Pancreas (tissue), 10 donors: ENCODE data around the gene NRCAM. TPM values are rescaled to one million over a fixed set of nuclear protein-coding genes. Genes with fewer than 3 reads are reported as not detected.
"Not testable (repeated sequence)": the region's sequence is repeated elsewhere in the genome, so short reads cannot be mapped to it uniquely, and the experiment has no call there.

Experiments
- ATAC-seq, 4 donors: fragments of 200-7000 bp; cut with Tn5 transposase; one replicate each; pipeline versions ENCODE4 v1.8.0 to v1.9.1; 2020; ENCODE audit warnings: mild to moderate bottlenecking in 4 of 4, moderate library complexity in 4 of 4
- DNase-seq, 6 donors: peaks; one replicate each; pipeline ENCODE4 v3.0.0-alpha.2; 2020
- FAIRE-seq: peaks from 2 replicates; lab custom pipeline; 2012; peaks lifted over from hg19 to GRCh38; lab: Jason Lieb, UNC
- H3K27ac ChIP-seq, 4 donors: fragments of 200-600 bp; sonication (generic); 1 replicate in 3 of 4; 2 replicates in 1 of 4; pipeline versions ENCODE4 v1.5.0 to v1.8.0; 2020
- H3K27me3 ChIP-seq, 4 donors: fragments of 200-600 bp; one replicate each; pipeline ENCODE4 v1.8.0; 2021
- H3K36me3 ChIP-seq, 3 donors: fragments of 200-600 bp; sonication (generic) in 1 of 3; one replicate each; pipeline versions ENCODE4 v1.5.0 to v1.8.0; 2020 to 2021
- H3K4me1 ChIP-seq, 3 donors: fragments of 200-600 bp; one replicate each; pipeline ENCODE4 v1.8.0; 2021
- H3K4me3 ChIP-seq, 4 donors: fragments of 200-600 bp; sonication (generic) in 2 of 4; one replicate each; pipeline versions ENCODE4 v1.5.0 to v1.8.0; 2020 to 2021
- H3K9me3 ChIP-seq, 4 donors: fragments of 200-600 bp; one replicate each; pipeline ENCODE4 v1.8.0; 2021
- WGBS, 2 donors: extraction: QIAGEN DNeasy Blood & Tissue Kit; methylation state at CpG; one replicate each; pipeline ENCODE4 v1.1.7; 2013; 5-methylcytosine and 5-hydroxymethylcytosine counted together
- intact Hi-C, 3 donors: fragments of 100-400 bp; cut with DNase I; formaldehyde crosslinking; loops; one replicate each; pipeline versions ENCODE4 v1.11.1 to v1.14.2; 2022
- polyA plus RNA-seq, 2 donors: library from polyadenylated mRNA; stranded (reverse); fragments of 200-250 nt; gene quantifications; one replicate each; pipeline ENCODE4 v1.2.3, GENCODE V29; 2013
- total RNA-seq, 6 donors: library from RNA; stranded (reverse); fragmentation: NEBNext Ultra II Directional in 4 of 6; extraction: Animal tissue kit (Norgen Biotek cat#: 25700) in 4 of 6; gene quantifications; one replicate each; pipeline versions ENCODE4 v1.2.1 to v1.2.4, GENCODE V29; 2021 to 2023
- TF ChIP-seq, protein P1 (sequence below), 4 donors: fragments of 200-600 bp; sonication (generic) in 3 of 4; IDR thresholded peaks; one replicate each; pipeline versions ENCODE4 v1.5.0 to v1.8.0; 2021; ENCODE audit warnings: antibody characterized with exemption in 4 of 4
- donor health status: healthy with polysubstance abuse.
- donor health status: DM: no; HTN: no; CAD: no; lungs with moderate emphysema.
- donor health status: DM: no; HTN: no; CAD: no.
- donor health status: control.
- donor health status: control.
- donor health status: Bipolar disorder and iron deficiency.
- donor health status: DM: yes; HTN: yes; CAD: no.
- donor health status: DM: no; HTN: no; CAD: no.
- donor health status: DM: no; HTN: no; CAD: no.
- donor health status: DM: yes; HTN: yes; CAD: no.

NRCAM gene
- total and polyA plus RNA-seq, 8 donors, result 14.1 to 53.6 (median 40.4) TPM

DNA sequence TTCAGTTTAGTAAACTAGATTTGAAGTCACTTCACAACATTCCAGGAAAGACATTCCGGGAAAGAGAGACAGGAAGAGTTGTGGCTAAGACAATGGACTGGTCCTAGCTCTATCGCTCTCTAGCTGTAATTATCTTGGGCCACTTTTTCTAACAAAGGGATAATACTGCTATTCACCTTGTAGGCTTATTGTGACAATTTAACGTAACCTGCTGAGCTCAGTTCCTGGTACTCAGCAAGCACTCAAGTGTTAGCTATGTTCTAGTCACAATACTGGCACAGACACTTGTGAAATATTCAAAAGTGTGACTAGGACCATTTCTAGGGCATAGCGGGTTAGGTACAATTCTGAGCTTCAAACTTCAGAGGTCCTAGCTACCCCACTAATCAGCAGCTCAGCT lies 12.0 kb upstream of the NRCAM start:
- Histone ChIP-seq H3K36me3 (no peaks in the 10 kb centered on the region), H3K4me3 (no peak overlapping the region), H3K27me3 (no peaks in the 10 kb centered on the region), H3K9me3 (no peaks in the 10 kb centered on the region), H3K4me1 (no peaks in the 10 kb centered on the region), H3K27ac (no peak overlapping the region)
- ATAC-seq (no peak), FAIRE-seq (no peak), DNase-seq (no peak)
- WGBS, 2 donors, result 75 to 86% methylated on average over 4 of the region's 4 CpGs
- intact Hi-C loops, result no loop called here
- TF ChIP-seq, protein P1, sequence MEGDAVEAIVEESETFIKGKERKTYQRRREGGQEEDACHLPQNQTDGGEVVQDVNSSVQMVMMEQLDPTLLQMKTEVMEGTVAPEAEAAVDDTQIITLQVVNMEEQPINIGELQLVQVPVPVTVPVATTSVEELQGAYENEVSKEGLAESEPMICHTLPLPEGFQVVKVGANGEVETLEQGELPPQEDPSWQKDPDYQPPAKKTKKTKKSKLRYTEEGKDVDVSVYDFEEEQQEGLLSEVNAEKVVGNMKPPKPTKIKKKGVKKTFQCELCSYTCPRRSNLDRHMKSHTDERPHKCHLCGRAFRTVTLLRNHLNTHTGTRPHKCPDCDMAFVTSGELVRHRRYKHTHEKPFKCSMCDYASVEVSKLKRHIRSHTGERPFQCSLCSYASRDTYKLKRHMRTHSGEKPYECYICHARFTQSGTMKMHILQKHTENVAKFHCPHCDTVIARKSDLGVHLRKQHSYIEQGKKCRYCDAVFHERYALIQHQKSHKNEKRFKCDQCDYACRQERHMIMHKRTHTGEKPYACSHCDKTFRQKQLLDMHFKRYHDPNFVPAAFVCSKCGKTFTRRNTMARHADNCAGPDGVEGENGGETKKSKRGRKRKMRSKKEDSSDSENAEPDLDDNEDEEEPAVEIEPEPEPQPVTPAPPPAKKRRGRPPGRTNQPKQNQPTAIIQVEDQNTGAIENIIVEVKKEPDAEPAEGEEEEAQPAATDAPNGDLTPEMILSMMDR (IDR thresholded peaks at IDR 0.05), result no peak

DNA sequence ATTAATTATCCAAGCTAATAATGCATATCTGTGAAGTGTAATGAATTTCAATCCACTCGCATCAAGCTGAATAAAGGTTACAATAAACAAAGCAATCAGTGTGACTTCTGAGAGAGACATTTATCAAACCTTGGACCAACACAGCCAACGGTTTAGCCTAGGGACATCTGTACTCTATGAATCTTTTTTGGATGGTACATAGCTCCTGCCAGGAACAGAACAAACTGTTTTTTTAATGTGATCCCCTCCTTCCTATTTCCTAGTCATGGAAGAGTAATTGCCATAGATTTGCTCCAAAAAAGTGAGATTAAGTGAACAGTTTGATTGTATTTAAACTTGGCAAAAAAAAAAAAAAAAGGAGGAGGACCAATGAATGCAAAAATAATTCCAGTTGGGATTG lies 11.2 kb upstream of the NRCAM start:
- intact Hi-C loops, result no loop called here
- H3K27ac ChIP-seq, result no peak overlapping the region
- H3K9me3 ChIP-seq, result no peaks in the 10 kb centered on the region
- TF ChIP-seq, protein P1 (IDR thresholded peaks at IDR 0.05), result no peak
- H3K4me1 ChIP-seq, result no peaks in the 10 kb centered on the region
- H3K4me3 ChIP-seq, result no peak overlapping the region
- FAIRE-seq (no peak), DNase-seq (no peak), ATAC-seq (no peak)
- no peaks in the 10 kb centered on the region for H3K27me3 ChIP-seq
- H3K36me3 ChIP-seq, result no peaks in the 10 kb centered on the region
- WGBS, 2 donors, result 33 to 37% methylated on average over 2 of the region's 2 CpGs

DNA sequence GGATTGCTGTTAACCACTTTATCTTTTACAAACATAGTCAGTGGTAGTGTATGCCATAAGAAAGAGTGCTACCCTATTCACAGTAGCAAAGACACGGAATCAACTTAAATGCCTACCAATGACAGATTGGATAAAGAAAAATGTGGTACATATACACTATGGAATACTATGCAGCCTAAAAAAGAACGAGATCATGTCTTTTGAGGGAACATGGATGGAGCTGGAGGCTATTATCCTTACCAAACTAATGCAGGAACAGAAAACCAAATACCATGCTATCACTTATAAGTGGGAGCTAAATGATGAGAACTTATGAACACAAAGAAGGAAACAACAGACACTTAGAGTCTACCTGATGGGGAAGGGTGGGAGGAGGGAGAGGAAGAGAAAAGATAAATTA lies 10.1 kb upstream of the NRCAM start:
- H3K36me3 ChIP-seq, H3K27ac ChIP-seq, intact Hi-C loops, H3K27me3 ChIP-seq, ATAC-seq, FAIRE-seq, H3K9me3 ChIP-seq, H3K4me3 ChIP-seq, DNase-seq, H3K4me1 ChIP-seq: not testable (repeated sequence)
- 63 to 87% methylated on average over 2 of the region's 2 CpGs for WGBS, 2 donors

DNA sequence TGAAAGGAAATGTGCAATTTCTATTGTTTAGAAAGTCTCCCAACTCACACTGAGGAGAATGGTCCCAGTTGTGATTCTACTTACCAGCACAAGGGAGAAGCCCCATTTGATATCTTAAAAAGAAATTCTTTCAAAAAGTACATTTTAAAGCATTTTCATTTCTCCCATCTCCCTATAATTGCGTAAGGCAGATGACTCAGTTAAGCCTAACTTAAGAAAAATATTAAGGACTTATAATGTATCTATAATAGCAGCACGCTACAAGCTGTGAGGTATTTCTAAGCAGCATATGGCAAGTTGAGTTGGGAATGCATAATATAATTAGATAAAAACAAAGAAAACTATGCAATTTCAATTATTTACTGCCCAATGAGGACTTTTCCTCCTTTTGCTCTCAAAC lies 8.5 kb upstream of the NRCAM start:
- Histone ChIP-seq H3K9me3 (no peaks in the 10 kb centered on the region), H3K4me3 (no peak overlapping the region), H3K4me1 (peaks cover 8 to 18% (median 11%) of the 10 kb centered on the region in 3 donors), H3K27ac (no peak overlapping the region), H3K27me3 (no peaks in the 10 kb centered on the region), H3K36me3 (no peaks in the 10 kb centered on the region)
- TF ChIP-seq, protein P1 (IDR thresholded peaks at IDR 0.05), result no peak
- intact Hi-C loops, result no loop called here
- DNase-seq (no peak), ATAC-seq (no peak), FAIRE-seq (no peak)
- WGBS, 2 donors, result 96% methylated on average over 2 of the region's 2 CpGs

DNA sequence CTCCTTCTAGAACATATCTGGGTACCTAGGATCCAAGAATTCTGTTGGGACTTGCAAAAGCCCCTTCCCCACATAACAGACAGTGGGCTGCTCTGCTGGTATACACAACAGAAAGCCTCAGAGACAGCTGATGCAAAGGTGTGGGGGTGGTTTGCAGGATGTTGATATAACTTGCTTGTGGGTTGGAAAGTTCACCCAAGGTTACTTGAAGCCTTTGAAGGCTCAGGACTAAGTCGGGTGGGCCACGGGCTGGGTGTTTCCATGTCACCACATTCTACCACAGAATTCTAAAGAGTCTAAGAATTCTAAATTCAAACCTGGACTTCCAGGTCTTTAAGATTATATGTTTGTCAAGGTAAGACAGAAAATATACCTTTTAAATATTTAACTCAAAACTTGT lies 7.4 kb upstream of the NRCAM start:
- ATAC-seq (no peak), FAIRE-seq (no peak), DNase-seq (no peak)
- H3K9me3 ChIP-seq, result no peaks in the 10 kb centered on the region
- H3K4me1 ChIP-seq, result peaks cover 8 to 18% (median 11%) of the 10 kb centered on the region in 3 donors
- H3K27me3 ChIP-seq, result no peaks in the 10 kb centered on the region
- no peaks in the 10 kb centered on the region for H3K36me3 ChIP-seq
- intact Hi-C loops, result no loop called here
- TF ChIP-seq, protein P1 (IDR thresholded peaks at IDR 0.05), result no peak
- H3K27ac ChIP-seq, result no peak overlapping the region
- 74 to 80% methylated on average over 2 of the region's 2 CpGs for WGBS, 2 donors
- H3K4me3 ChIP-seq, result no peak overlapping the region
